Endothelial cell of umbilical vein (primary cell): ENCODE results near the gene PSTPIP1. TPM values are rescaled to one million over a fixed set of nuclear protein-coding genes. Genes with fewer than 3 reads are reported as not detected.

Experiments
- BruUV-seq: library from RNA; stranded (reverse); fragments of 400-500 nt; replicated peaks from 2 replicates; lab custom pipeline; 2021; lab: Mats Ljungman, UMichigan
- CTCF ChIA-PET: fragments of 300-600, 350-600 bp; sonication (Branson Sonifier 250); formaldehyde crosslinking; loops from one replicate; lab custom pipeline; 2021; ENCODE audit warnings: antibody characterized with exemption, inconsistent platforms; lab: Charles Lee
- POLR2A ChIA-PET: fragments of 300-600, 350-600 bp; sonication (Branson Sonifier 250); formaldehyde crosslinking; loops from one replicate; lab custom pipeline; 2021; ENCODE audit warnings: antibody characterized with exemption, inconsistent platforms; lab: Charles Lee
- DNase-seq: peaks from one replicate; pipeline ENCODE4 v3.0.0-alpha.2; 2011; ENCODE audit warnings: low read depth, low spot score
- FAIRE-seq: peaks from 2 replicates; lab custom pipeline; 2011; peaks lifted over from hg19 to GRCh38; lab: Jason Lieb, UNC
- H2AFZ ChIP-seq: 2 replicates; pipeline ENCODE4 v1.6.0; 2012; ENCODE audit warnings: low read depth, low read length, control low read depth, inconsistent platforms
- H3K27ac ChIP-seq: 2 replicates; pipeline ENCODE4 v1.5.1; 2011; ENCODE audit warnings: low read depth, mild to moderate bottlenecking, control low read depth, low read length, moderate library complexity; ENCODE audit not compliant: insufficient read depth
- H3K27me3 ChIP-seq, 2 experiments: 2 replicates each; pipeline versions ENCODE4 v1.6.0 to v1.6.1; 2011; ENCODE audit warnings: low read length in 2 of 2, mixed read lengths in 1 of 2; ENCODE audit not compliant: control insufficient read depth in 2 of 2, insufficient read depth in 2 of 2
- H3K36me3 ChIP-seq, 2 experiments: 2 replicates in 1 of 2; 3 replicates in 1 of 2; pipeline ENCODE4 v1.5.1; 2011; ENCODE audit warnings: low read length in 2 of 2, mild to moderate bottlenecking in 1 of 2, moderate library complexity in 1 of 2; ENCODE audit not compliant: control insufficient read depth in 2 of 2, insufficient read depth in 2 of 2; ENCODE audit errors: extremely low read depth in 1 of 2
- H3K4me1 ChIP-seq: 3 replicates; pipeline ENCODE4 v1.5.1; 2011; ENCODE audit warnings: mild to moderate bottlenecking, low read length; ENCODE audit not compliant: control insufficient read depth, insufficient read depth; ENCODE audit errors: extremely low read depth
- H3K4me2 ChIP-seq: 2 replicates; pipeline ENCODE4 v1.6.1; 2011; ENCODE audit warnings: low read length, control low read depth, mixed read lengths; ENCODE audit not compliant: insufficient read depth
- H3K4me3 ChIP-seq, 3 experiments: fragments of 200-600 bp in 1 of 3; sonication (generic), shearing (Covaris generic) in 1 of 3; replicated peaks in 1 of 3; 2 replicates each; pipeline ENCODE4 v1.5.1; 2011 to 2016; ENCODE audit warnings: control low read depth in 3 of 3, low read length in 3 of 3, mild to moderate bottlenecking in 2 of 3, inconsistent platforms in 1 of 3, low read depth in 1 of 3, moderate library complexity in 1 of 3; ENCODE audit not compliant: insufficient read depth in 1 of 3
- H3K79me2 ChIP-seq: 2 replicates; pipeline ENCODE4 v1.6.0; 2012; ENCODE audit warnings: low read length, inconsistent platforms; ENCODE audit not compliant: control insufficient read depth, insufficient read depth
- H3K9ac ChIP-seq: replicated peaks from 2 replicates; pipeline ENCODE3; 2011; ENCODE audit warnings: low read length, control low read depth; ENCODE audit not compliant: insufficient read depth; ENCODE audit errors: extremely low read depth
- H3K9me1 ChIP-seq: replicated peaks from 3 replicates; pipeline ENCODE4 v1.6.0; 2011; ENCODE audit warnings: mild to moderate bottlenecking, low read length; ENCODE audit not compliant: control insufficient read depth, insufficient read depth; ENCODE audit errors: extremely low read depth
- H3K9me3 ChIP-seq: replicated peaks from 2 replicates; pipeline ENCODE4 v1.5.1; 2012; ENCODE audit warnings: low read length, inconsistent platforms; ENCODE audit not compliant: control insufficient read depth, insufficient read depth
- H4K20me1 ChIP-seq: replicated peaks from 2 replicates; pipeline ENCODE3; 2011; ENCODE audit warnings: mild to moderate bottlenecking, low read length; ENCODE audit not compliant: control insufficient read depth, insufficient read depth; ENCODE audit errors: extremely low read depth
- EZH2 ChIP-seq: IDR thresholded peaks from 2 replicates; pipeline ENCODE4 v1.6.1; 2012; ENCODE audit warnings: borderline replicate concordance, low read depth, mild to moderate bottlenecking, moderate library complexity, low read length, inconsistent platforms; ENCODE audit not compliant: severe bottlenecking
- FOS ChIP-seq: IDR thresholded peaks from 2 replicates; pipeline ENCODE4 v1.6.1; 2011; ENCODE audit warnings: mild to moderate bottlenecking, low read length, moderate library complexity, borderline replicate concordance; ENCODE audit not compliant: insufficient read depth
- GATA2 ChIP-seq: IDR thresholded peaks from 2 replicates; pipeline ENCODE4 v1.7.0; 2011; ENCODE audit warnings: low read depth, mild to moderate bottlenecking, moderate library complexity, mixed read lengths, low read length; ENCODE audit not compliant: insufficient read length, insufficient read depth
- JUN ChIP-seq: IDR thresholded peaks from 2 replicates; pipeline ENCODE4 v1.6.1; 2011; ENCODE audit warnings: borderline replicate concordance, low read depth; ENCODE audit not compliant: insufficient read length, insufficient read depth
- MYC ChIP-seq: IDR thresholded peaks from one replicate; pipeline ENCODE4 v1.6.1; 2011; ENCODE audit warnings: mild to moderate bottlenecking, low read depth, low read length
- POLR2A ChIP-seq: IDR thresholded peaks from 2 replicates; pipeline ENCODE4 v1.6.1; 2012; ENCODE audit warnings: low read depth, mild to moderate bottlenecking, control low read depth, low read length
- POLR2AphosphoS5 ChIP-seq: IDR thresholded peaks from 2 replicates; pipeline ENCODE4 v1.6.1; 2012; ENCODE audit warnings: low read depth, mild to moderate bottlenecking, control low read depth, low read length, moderate library complexity; ENCODE audit not compliant: insufficient read depth
- dilution Hi-C: fragments of 300-500 bp; cut with MboI; formaldehyde crosslinking; loops from one replicate; pipeline ENCODE4 v1.15.0; 2019; ENCODE audit warnings: low sequenced_read_pairs; ENCODE audit not compliant: extremely low pct_ligation_motif_present
- intact Hi-C: fragments of 100-400 bp; cut with micrococcal nuclease; formaldehyde crosslinking; loops from one replicate; pipeline ENCODE4 v1.10.0; 2022
- polyA plus RNA-seq, 4 experiments: library from polyadenylated mRNA; depleted of rRNA in 3 of 4; stranded (reverse) in 3 of 4; unstranded in 1 of 4; fragments of >200 nt; gene quantifications; 2 replicates each; pipeline versions ENCODE4 v1.2.1 to v1.2.3, GENCODE V29; 2011 to 2012; ENCODE audit warnings: missing spikeins in 1 of 4
- total RNA-seq: library from RNA; stranded (reverse); gene quantifications from 2 replicates; pipeline ENCODE4 v1.2.3, GENCODE V29; 2021
- TF ChIP-seq, protein P1 (sequence below), 2 donors: IDR thresholded peaks; 1 replicate in 1 of 2; 2 replicates in 1 of 2; pipeline ENCODE4 v1.5.1; 2011; ENCODE audit warnings: low read length in 2 of 2, mild to moderate bottlenecking in 2 of 2, moderate library complexity in 2 of 2, control low read depth in 1 of 2, inconsistent platforms in 1 of 2, low read depth in 1 of 2; ENCODE audit not compliant: insufficient read depth in 1 of 2; ENCODE audit errors: extremely low read depth in 1 of 2
- TF ChIP-seq, protein P2 (sequence below): IDR thresholded peaks from 2 replicates; pipeline ENCODE4 v1.6.1; 2011; ENCODE audit not compliant: insufficient read depth, insufficient read length

PSTPIP1 gene
- total and polyA plus RNA-seq, 2 donors (not counting 3 experiments of a cell fraction or from before 2014, with no cell fraction given) = not detected

DNA sequence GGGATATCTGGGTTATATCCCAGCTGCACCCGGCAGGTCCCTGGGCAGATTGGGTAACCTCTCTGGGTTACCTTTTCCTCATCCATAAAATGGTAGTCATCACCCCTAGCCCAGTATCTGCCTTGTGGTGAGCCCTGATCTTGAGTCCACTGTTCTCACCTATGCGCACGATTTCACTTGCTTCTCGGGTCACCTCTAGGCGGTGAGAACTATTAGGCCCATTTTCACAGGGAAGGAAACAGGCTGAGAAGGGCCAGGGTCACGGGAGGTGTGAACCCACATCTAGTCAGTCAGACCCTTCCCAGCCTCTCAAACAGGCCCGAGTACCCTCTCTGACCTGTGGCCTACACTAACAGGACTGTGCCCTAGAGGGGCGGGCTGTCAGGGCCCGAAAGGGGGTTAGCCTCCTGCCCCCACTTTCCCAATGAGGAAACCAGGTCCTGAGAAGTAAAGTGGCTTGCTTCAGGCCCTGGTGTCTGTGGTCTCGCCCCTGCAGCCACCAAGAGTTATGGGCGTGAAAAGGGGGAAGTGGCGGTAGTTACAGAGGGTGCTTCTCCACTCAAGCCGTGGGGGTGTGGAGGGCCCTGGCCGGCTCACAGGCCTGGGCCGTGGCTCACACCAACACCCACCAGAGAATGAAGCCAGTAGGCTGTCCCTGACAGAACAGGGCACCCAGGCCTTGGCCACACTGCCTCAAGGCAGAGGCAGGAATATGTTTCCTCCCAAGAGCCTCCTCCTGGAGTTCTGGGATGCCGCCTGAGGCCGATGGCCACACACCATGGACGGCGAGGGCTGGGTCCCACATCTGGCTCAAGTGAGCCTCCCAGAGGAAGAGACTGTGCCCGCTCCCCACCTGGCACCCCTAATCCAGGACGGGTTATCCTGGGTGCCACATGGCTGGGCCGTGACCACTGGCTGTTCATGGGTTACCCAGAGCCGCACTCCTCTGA lies 19.5 kb downstream of the PSTPIP1 start:
- Histone ChIP-seq H3K4me1 (no peaks in the 10 kb centered on the region), H3K9me3 (no peaks in the 10 kb centered on the region), H3K36me3 (no peaks in the 10 kb centered on the region), H2AFZ (no peak overlapping the region), H4K20me1 (no peaks in the 10 kb centered on the region), H3K27ac (no peak overlapping the region), H3K9ac (no peak overlapping the region), H3K4me2 (no peak overlapping the region), H3K79me2 (no peaks in the 10 kb centered on the region), H3K9me1 (no peaks in the 10 kb centered on the region), H3K27me3 (no peaks in the 10 kb centered on the region), H3K4me3 (no peak overlapping the region)
- dilution Hi-C loops (no loop called here), intact Hi-C loops (no loop called here)
- no peak for TF ChIP-seq FOS
- TF ChIP-seq GATA2 = no peak
- TF ChIP-seq, protein P1, sequence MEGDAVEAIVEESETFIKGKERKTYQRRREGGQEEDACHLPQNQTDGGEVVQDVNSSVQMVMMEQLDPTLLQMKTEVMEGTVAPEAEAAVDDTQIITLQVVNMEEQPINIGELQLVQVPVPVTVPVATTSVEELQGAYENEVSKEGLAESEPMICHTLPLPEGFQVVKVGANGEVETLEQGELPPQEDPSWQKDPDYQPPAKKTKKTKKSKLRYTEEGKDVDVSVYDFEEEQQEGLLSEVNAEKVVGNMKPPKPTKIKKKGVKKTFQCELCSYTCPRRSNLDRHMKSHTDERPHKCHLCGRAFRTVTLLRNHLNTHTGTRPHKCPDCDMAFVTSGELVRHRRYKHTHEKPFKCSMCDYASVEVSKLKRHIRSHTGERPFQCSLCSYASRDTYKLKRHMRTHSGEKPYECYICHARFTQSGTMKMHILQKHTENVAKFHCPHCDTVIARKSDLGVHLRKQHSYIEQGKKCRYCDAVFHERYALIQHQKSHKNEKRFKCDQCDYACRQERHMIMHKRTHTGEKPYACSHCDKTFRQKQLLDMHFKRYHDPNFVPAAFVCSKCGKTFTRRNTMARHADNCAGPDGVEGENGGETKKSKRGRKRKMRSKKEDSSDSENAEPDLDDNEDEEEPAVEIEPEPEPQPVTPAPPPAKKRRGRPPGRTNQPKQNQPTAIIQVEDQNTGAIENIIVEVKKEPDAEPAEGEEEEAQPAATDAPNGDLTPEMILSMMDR (IDR thresholded peaks at IDR 0.05; ENCODE audit: extremely low read depth in 1 of 2, insufficient read depth in 1 of 2, low read depth in 1 of 2, low read length in 2 of 2) = no peak
- TF ChIP-seq EZH2 = no peak
- TF ChIP-seq MYC = no peak
- TF ChIP-seq, protein P2, sequence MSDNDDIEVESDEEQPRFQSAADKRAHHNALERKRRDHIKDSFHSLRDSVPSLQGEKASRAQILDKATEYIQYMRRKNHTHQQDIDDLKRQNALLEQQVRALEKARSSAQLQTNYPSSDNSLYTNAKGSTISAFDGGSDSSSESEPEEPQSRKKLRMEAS = no peak
- no peak for TF ChIP-seq JUN
- no peak for TF ChIP-seq POLR2AphosphoS5
- no peak for TF ChIP-seq POLR2A
- BruUV-seq = no TSS peak
- FAIRE-seq (no peak), DNase-seq (no peak)
- CTCF ChIA-PET = interaction anchor here (1.3 to 1.5 kb wide), 2 partner anchors 9 to 10 kb away, joined by 5 to 7 read pairs; no protein-coding TSS in a partner anchor
- POLR2A ChIA-PET = no interaction called here
